ENCODE data around the gene LSM14A. TPM values are rescaled to one million over a fixed set of nuclear protein-coding genes. Genes with fewer than 3 reads are reported as not detected.

LSM14A gene
- total RNA-seq, 3 donors from 2014 or later, result 72.5 to 111 (median 85.6) TPM

GRCh38 chr19:34184880-34185491, 12.7 kb downstream of the LSM14A start:
- H3K36me3 ChIP-seq (ENCODE audit: low read depth), result no peaks in the 10 kb centered on the region
- TF ChIP-seq, protein P1, sequence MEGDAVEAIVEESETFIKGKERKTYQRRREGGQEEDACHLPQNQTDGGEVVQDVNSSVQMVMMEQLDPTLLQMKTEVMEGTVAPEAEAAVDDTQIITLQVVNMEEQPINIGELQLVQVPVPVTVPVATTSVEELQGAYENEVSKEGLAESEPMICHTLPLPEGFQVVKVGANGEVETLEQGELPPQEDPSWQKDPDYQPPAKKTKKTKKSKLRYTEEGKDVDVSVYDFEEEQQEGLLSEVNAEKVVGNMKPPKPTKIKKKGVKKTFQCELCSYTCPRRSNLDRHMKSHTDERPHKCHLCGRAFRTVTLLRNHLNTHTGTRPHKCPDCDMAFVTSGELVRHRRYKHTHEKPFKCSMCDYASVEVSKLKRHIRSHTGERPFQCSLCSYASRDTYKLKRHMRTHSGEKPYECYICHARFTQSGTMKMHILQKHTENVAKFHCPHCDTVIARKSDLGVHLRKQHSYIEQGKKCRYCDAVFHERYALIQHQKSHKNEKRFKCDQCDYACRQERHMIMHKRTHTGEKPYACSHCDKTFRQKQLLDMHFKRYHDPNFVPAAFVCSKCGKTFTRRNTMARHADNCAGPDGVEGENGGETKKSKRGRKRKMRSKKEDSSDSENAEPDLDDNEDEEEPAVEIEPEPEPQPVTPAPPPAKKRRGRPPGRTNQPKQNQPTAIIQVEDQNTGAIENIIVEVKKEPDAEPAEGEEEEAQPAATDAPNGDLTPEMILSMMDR (IDR thresholded peaks at IDR 0.05), result no peak
- intact Hi-C loops (cut with DNase I, micrococcal nuclease), result no loop called here
- no peak overlapping the region for H3K4me3 ChIP-seq
- DNase-seq, result no peak
- no peaks in the 10 kb centered on the region for H3K9me3 ChIP-seq
- H3K4me1 ChIP-seq (ENCODE audit: low read depth), result peaks cover 14% of the 10 kb centered on the region
- ATAC-seq, result no peak

GRCh38 chr19:34186205-34186604, 13.9 kb downstream of the LSM14A start:
- TF ChIP-seq, protein P1 (IDR thresholded peaks at IDR 0.05), result no peak
- Histone ChIP-seq H3K36me3 (ENCODE audit: low read depth) (no peaks in the 10 kb centered on the region), H3K9me3 (no peaks in the 10 kb centered on the region), H3K4me3 (no peak overlapping the region), H3K4me1 (ENCODE audit: low read depth) (peaks cover 14% of the 10 kb centered on the region)
- ATAC-seq, result no peak
- intact Hi-C loops (cut with DNase I, micrococcal nuclease), result no loop called here
- DNase-seq, result no peak

GRCh38 chr19:34187011-34187410, 14.7 kb downstream of the LSM14A start:
- Histone ChIP-seq H3K9me3 (no peaks in the 10 kb centered on the region), H3K36me3 (ENCODE audit: low read depth) (no peaks in the 10 kb centered on the region), H3K4me1 (ENCODE audit: low read depth) (peaks cover 14% of the 10 kb centered on the region), H3K4me3 (no peak overlapping the region)
- ATAC-seq (no peak), DNase-seq (no peak)
- TF ChIP-seq, protein P1 (IDR thresholded peaks at IDR 0.05), result no peak
- intact Hi-C loops (cut with DNase I, micrococcal nuclease), result no loop called here

DNA sequence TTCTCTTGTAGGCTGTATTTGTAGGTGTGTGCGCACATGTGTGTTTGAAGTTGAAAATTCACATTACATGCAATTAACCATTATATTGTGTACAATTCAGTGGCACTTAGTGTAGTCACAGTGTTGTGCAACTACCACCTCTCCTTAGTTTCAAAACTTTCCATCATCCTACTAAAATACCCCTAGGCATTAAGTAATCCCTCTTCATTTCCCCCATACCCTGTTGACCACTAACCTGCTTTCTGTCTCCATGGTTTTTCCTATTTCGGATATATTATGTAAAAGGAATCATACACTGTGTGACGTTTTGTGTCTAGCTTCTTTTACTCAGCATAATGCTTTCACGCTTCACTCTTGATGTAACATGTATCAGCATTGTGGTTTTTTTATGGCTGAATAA, 16.1 kb downstream of the LSM14A start:
- TF ChIP-seq, protein P1 (IDR thresholded peaks at IDR 0.05), result no peak
- no peak for ATAC-seq

DNA sequence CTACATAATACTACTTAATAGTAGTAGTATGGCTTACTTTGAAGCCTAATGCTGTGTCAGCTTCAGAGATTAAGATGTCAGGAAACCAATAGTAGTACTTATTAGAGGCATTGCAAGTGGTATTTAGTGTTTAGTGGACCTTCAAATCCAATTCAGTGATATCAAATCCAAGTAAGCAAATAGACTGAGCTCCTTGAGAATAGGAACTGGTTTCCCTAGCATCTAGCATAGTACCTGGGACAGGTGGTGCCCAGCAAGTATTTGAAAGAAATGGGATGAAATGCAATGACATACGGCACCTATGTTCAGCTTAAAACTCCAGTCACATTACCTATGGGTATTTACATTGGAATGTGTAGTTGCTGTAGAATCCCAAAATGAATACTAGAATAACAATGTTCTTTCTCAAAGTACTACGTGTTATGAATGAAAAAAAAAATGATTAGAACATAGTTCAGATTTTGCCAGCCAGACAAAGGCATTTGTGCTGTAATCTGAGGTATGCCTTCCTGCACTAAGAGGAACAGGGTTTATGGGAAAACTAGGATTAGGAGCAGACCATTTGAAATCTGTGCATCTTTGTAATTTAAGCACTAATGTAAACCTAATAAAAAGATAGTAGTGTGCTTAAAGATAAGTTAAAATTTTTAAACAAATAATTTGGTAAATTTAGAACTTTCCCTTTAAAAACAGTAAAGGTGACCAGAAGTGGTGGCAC, 17.1 kb downstream of the LSM14A start:
- H3K9me3 ChIP-seq, result no peaks in the 10 kb centered on the region
- no peak overlapping the region for H3K4me3 ChIP-seq
- DNase-seq, result no peak
- ATAC-seq, result no peak
- H3K4me1 ChIP-seq (ENCODE audit: low read depth), result peaks cover 11% of the 10 kb centered on the region
- intact Hi-C loops (cut with DNase I, micrococcal nuclease), result no loop called here
- H3K36me3 ChIP-seq (ENCODE audit: low read depth), result no peaks in the 10 kb centered on the region
- TF ChIP-seq, protein P1 (IDR thresholded peaks at IDR 0.05), result no peak

More for the DNA sequence above, 16.1 kb downstream of the LSM14A start:
- Histone ChIP-seq H3K4me3 (no peak overlapping the region), H3K9me3 (no peaks in the 10 kb centered on the region), H3K36me3 (ENCODE audit: low read depth) (no peaks in the 10 kb centered on the region), H3K4me1 (ENCODE audit: low read depth) (peaks cover 14% of the 10 kb centered on the region)
- DNase-seq, result no peak
- intact Hi-C loops (cut with DNase I, micrococcal nuclease), result no loop called here
